ENCODE measurements around the gene SCAF1. TPM values are rescaled to one million over a fixed set of nuclear protein-coding genes. Genes with fewer than 3 reads are reported as not detected.

The SCAF1 gene
- total and polyA plus RNA-seq, 2 donors (not counting 1 experiment from before 2014, with no cell fraction given): 17.1 to 68.3 TPM

DNA sequence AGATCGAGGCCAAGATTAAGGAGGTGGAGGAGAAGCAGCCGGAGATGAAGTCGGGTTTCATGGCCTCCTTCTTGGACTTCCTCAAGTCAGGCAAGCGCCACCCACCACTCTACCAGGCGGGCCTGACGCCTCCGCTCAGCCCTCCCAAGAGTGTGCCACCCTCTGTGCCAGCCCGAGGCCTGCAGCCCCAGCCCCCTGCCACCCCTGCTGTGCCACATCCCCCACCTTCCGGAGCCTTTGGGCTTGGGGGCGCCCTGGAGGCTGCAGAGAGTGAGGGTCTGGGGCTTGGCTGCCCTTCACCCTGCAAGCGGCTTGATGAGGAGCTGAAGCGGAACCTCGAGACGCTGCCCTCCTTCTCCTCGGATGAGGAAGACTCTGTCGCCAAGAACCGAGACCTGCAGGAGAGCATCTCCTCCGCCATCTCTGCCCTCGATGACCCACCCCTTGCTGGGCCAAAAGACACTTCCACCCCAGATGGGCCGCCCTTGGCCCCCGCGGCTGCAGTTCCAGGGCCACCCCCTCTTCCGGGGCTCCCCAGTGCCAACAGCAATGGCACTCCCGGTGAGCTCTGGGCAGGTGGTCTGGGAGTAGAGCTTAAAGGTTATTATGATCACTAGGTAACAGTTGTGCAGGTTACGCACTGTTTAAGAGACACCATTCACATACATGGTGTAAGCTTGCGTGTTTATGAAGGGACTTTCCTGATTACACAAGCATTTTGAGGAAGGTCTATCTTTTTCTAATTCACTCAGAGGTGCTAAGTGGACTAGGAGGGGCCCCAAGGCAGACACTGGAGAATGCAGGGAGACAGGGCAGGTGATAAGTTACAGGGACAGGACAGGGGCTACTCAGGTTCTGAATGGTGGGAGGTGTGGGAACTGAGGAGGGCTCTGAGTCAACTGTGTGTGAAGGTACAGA, 42.4 kb upstream of the SCAF1 start:
- Histone ChIP-seq H4K20me1 (ENCODE audit: control insufficient read depth, insufficient read depth, low read length, poor library complexity, severe bottlenecking) (peaks cover 96% of the 10 kb centered on the region), H3K4me2 (replicated peaks; ENCODE audit: low read depth, low read length, poor library complexity, severe bottlenecking) (no peak overlapping the region), H3K27ac (ENCODE audit: low read length in 2 of 2) (no peak overlapping the region), H3K4me3 (ENCODE audit: control extremely low read depth in 1 of 5, extremely low read depth in 1 of 5, insufficient read depth in 1 of 5, low read depth in 2 of 5, low read length in 4 of 5) (no peak overlapping the region), H3K27me3 (replicated peaks in 1 of 4; ENCODE audit: control extremely low read depth in 1 of 4, control insufficient read depth in 3 of 4, insufficient read depth in 4 of 4, low read length in 3 of 4) (no peaks in the 10 kb centered on the region), H3K9ac (ENCODE audit: low read length) (no peak overlapping the region), H3K4me1 (ENCODE audit: control insufficient read depth in 2 of 2, insufficient read depth in 2 of 2, low read length in 2 of 2) (no peaks in the 10 kb centered on the region), H3K36me3 (replicated peaks in 1 of 2; ENCODE audit: control extremely low read depth in 1 of 2, control insufficient read depth in 1 of 2, extremely low read depth in 1 of 2, insufficient read depth in 2 of 2, low read length in 1 of 2) (peaks cover 2 to 49% of the 10 kb centered on the region in 2 experiments), H3K79me2 (ENCODE audit: control insufficient read depth, insufficient read depth, low read length) (peaks cover 95% of the 10 kb centered on the region), H3K9me3 (ENCODE audit: control extremely low read depth in 1 of 3, control insufficient read depth in 2 of 3, insufficient read depth in 1 of 3, low read length in 2 of 3) (no peaks in the 10 kb centered on the region), H2AFZ (ENCODE audit: insufficient read depth, low read depth, low read length, poor library complexity, severe bottlenecking) (no peak overlapping the region)
- intact Hi-C loops (cut with micrococcal nuclease): no loop called here
- Mint-ChIP-seq H3K4me3 (no peak overlapping the region), H3K4me1 (peaks cover 2% of the 10 kb centered on the region), H3K27ac (no peak overlapping the region), H3K9me3 (ENCODE audit: insufficient read depth) (no peaks in the 10 kb centered on the region), H3K27me3 (no peaks in the 10 kb centered on the region)
- DNase-seq: no peak
- TF ChIP-seq, protein P1, sequence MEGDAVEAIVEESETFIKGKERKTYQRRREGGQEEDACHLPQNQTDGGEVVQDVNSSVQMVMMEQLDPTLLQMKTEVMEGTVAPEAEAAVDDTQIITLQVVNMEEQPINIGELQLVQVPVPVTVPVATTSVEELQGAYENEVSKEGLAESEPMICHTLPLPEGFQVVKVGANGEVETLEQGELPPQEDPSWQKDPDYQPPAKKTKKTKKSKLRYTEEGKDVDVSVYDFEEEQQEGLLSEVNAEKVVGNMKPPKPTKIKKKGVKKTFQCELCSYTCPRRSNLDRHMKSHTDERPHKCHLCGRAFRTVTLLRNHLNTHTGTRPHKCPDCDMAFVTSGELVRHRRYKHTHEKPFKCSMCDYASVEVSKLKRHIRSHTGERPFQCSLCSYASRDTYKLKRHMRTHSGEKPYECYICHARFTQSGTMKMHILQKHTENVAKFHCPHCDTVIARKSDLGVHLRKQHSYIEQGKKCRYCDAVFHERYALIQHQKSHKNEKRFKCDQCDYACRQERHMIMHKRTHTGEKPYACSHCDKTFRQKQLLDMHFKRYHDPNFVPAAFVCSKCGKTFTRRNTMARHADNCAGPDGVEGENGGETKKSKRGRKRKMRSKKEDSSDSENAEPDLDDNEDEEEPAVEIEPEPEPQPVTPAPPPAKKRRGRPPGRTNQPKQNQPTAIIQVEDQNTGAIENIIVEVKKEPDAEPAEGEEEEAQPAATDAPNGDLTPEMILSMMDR (IDR thresholded peaks at IDR 0.05): no peak
- no peak for TF ChIP-seq EZH2 (IDR thresholded peaks at IDR 0.05; ENCODE audit: borderline replicate concordance, insufficient read depth, low read depth, low read length, poor library complexity, severe bottlenecking)
- CTCF ChIA-PET: no interaction called here
- POLR2A ChIA-PET: no interaction called here
- no peak for ATAC-seq (ENCODE audit: low read depth)
- 97% methylated on average over 17 of the region's 26 CpGs for WGBS (ENCODE audit: insufficient coverage)

GRCh38 chr19:49601482-49602038, 40.4 kb upstream of the SCAF1 start:
- Histone ChIP-seq H4K20me1 (ENCODE audit: control insufficient read depth, insufficient read depth, low read length, poor library complexity, severe bottlenecking) (peaks cover 96% of the 10 kb centered on the region), H3K9me3 (ENCODE audit: control extremely low read depth in 1 of 3, control insufficient read depth in 2 of 3, insufficient read depth in 1 of 3, low read length in 2 of 3) (no peaks in the 10 kb centered on the region), H3K4me3 (ENCODE audit: control extremely low read depth in 1 of 5, extremely low read depth in 1 of 5, insufficient read depth in 1 of 5, low read depth in 2 of 5, low read length in 4 of 5) (no peak overlapping the region), H3K79me2 (ENCODE audit: control insufficient read depth, insufficient read depth, low read length) (peaks cover 96% of the 10 kb centered on the region), H3K36me3 (replicated peaks in 1 of 2; ENCODE audit: control extremely low read depth in 1 of 2, control insufficient read depth in 1 of 2, extremely low read depth in 1 of 2, insufficient read depth in 2 of 2, low read length in 1 of 2) (peaks cover 2 to 48% of the 10 kb centered on the region in 2 experiments), H3K9ac (ENCODE audit: low read length) (no peak overlapping the region), H3K4me2 (replicated peaks; ENCODE audit: low read depth, low read length, poor library complexity, severe bottlenecking) (no peak overlapping the region), H3K27me3 (replicated peaks in 1 of 4; ENCODE audit: control extremely low read depth in 1 of 4, control insufficient read depth in 3 of 4, insufficient read depth in 4 of 4, low read length in 3 of 4) (no peaks in the 10 kb centered on the region), H3K4me1 (ENCODE audit: control insufficient read depth in 2 of 2, insufficient read depth in 2 of 2, low read length in 2 of 2) (no peaks in the 10 kb centered on the region), H2AFZ (ENCODE audit: insufficient read depth, low read depth, low read length, poor library complexity, severe bottlenecking) (no peak overlapping the region), H3K27ac (ENCODE audit: low read length in 2 of 2) (no peak overlapping the region)
- DNase-seq: no peak
- Mint-ChIP-seq H3K4me3 (no peak overlapping the region), H3K4me1 (peaks cover 2% of the 10 kb centered on the region), H3K27ac (no peak overlapping the region), H3K27me3 (no peaks in the 10 kb centered on the region), H3K9me3 (ENCODE audit: insufficient read depth) (no peaks in the 10 kb centered on the region)
- TF ChIP-seq EZH2 (IDR thresholded peaks at IDR 0.05; ENCODE audit: borderline replicate concordance, insufficient read depth, low read depth, low read length, poor library complexity, severe bottlenecking): no peak
- TF ChIP-seq, protein P1 (IDR thresholded peaks at IDR 0.05): no peak
- ChIA-PET CTCF (no interaction called here), POLR2A (no interaction called here)
- WGBS (ENCODE audit: insufficient coverage): 93% methylated on average over 22 of the region's 38 CpGs
- intact Hi-C loops (cut with micrococcal nuclease): no loop called here
- ATAC-seq (ENCODE audit: low read depth): no peak
